ENCODE data around the gene WDR37. TPM values are rescaled to one million over a fixed set of nuclear protein-coding genes. Genes with fewer than 3 reads are reported as not detected.
A peak's percentile ranks its signal among the peaks of the same experiment; 100 is the strongest.
"Not testable (repeated sequence)": the region's sequence is repeated elsewhere in the genome, so short reads cannot be mapped to it uniquely, and the experiment has no call there.

The WDR37 gene
- total RNA-seq, 1 donor from 2014 or later = 8.5 TPM

DNA sequence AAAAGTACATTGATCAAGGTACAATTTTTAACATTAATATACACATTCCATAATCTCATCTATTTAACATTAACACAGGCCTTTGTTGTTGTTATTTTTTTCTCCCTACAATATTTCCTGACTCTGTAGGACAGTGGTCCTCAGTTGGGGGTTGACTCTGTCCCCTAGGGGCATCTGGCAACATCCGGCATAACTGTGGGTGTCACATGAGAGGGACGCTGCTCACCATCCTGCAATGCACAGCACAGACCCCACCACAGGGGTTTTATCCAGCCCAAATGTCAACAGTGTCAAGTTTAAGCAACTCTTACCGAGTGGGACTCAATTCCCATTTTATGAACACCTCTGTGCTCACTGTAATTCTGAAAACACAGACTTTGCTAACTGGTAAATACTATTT is 16.1 kb upstream of the WDR37 start:
- ATAC-seq = no peak

DNA sequence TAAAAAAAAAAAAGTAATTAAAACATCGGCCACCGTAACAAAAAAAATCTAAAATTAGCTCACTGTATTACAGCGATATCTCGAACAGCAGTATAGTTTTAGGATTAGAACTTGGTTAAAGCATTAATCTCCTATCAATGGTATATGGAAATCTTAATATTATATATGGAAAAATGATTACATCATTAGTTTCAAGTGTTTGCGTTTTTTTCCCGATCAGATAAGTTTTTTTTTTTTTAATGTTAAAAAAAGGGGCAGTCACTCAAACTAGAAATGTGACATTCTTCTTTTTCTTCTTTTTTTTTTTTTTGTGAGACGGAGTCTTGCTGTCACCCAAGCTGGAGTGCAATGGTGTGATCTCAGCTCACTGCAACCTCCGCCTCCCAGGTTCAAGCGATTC is 14.7 kb upstream of the WDR37 start:
- DNase-seq (ENCODE audit: low spot score) (no peak), ATAC-seq (no peak)

More for the DNA sequence above, 16.1 kb upstream of the WDR37 start:
- DNase-seq (ENCODE audit: low spot score) = no peak

DNA sequence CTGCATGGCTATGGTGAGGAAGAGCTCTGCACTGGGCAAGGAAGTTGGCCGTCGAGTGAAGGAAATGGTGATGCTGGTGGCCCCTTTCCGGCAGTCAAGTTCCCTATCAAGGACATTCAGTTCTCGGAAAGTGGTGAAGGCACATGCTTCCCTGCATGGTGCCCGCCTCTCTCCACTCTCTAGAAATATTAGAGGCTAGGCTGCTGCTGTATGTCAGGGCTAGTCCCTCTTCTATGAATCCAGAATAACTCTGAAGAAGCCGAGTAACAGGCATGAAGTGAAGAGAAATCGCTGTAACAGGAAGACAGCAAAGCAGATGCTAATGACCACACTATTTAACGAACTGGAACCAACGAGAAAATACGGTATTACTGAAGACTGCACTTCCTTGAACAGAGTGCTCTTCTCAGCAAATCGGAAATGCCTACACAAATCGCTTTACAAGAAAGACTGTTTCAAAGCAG is 12.6 kb upstream of the WDR37 start:
- no peak for DNase-seq (ENCODE audit: low spot score)
- peak; percentile 53 for ATAC-seq

DNA sequence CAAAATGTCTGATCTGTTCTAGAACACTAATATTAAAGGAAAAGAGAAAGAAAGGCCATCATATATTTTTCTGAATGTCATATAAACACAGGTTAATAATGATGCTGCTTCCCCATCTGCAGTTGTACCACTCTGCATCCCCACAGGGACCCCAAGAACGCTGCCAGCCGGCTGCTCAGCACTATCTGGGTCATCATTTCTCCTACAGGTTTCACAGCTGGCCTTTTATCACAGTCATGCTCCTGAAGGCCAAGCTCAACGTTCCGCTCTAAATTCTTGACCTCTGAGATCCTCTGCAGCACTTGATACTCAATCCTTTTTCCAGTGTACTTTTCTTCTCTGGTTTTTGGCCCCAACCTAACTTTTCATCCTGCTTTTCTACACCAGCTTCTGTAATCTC is 12.0 kb upstream of the WDR37 start:
- ATAC-seq = no peak
- no peak for DNase-seq (ENCODE audit: low spot score)

DNA sequence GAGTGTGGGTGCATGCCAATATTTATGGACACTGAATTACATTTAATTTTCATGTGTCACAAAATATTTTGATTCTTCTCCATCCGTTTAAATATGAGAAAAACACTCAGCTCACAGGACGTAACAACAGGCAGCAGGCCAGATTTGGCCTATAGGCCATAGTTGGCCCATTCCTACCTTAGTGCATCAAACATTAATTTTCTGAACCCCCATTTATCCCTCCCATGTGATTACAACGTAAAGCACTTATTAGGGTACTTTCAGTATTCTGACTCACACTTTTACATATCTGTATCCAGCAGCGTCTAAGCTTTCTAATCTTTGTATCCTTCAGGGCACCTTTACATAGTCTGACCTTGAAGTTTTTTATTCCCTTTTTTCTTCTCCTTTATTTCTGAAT is 11.2 kb upstream of the WDR37 start:
- DNase-seq (ENCODE audit: low spot score) (no peak), ATAC-seq (no peak)

DNA sequence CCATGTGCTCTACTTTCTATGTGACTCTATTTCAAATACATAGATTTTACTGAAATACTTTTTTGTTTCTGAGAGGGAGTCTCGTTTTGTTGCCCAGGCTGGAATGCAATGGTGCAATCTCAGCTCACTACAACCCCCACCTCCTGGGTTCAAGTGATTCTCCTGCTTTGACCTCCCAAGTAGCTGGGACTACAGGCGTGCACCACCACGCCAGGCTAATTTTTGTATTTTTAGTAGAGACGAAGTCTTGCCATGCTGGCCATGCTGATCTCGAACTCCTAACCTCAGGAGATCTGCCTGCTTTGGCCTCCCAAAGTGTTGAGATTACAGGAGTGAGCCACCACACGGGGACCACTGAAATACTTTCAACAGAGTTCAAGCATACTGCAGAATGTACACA is 10.8 kb upstream of the WDR37 start:
- ATAC-seq (no peak), DNase-seq (ENCODE audit: low spot score) (no peak)

DNA sequence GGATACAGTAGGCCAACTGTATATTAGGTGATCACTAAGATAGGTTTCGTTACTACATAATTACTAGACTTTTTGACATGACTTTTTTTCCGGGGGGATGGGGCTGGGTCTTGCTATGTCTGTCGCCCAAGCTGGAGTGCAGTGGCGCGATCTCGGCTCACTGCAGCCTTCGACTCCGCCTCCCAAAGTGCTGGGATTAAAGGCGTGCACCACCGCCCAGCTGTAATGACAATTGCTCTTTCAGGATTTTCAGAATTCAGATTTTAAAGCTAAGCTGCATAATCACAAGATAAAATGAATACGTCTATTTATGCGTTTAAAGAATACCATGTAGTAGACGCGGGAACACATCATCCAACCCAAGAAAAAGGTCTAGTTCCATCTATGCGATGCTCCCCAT is 8.2 kb upstream of the WDR37 start:
- ATAC-seq (no peak), DNase-seq (ENCODE audit: low spot score) (no peak)

DNA sequence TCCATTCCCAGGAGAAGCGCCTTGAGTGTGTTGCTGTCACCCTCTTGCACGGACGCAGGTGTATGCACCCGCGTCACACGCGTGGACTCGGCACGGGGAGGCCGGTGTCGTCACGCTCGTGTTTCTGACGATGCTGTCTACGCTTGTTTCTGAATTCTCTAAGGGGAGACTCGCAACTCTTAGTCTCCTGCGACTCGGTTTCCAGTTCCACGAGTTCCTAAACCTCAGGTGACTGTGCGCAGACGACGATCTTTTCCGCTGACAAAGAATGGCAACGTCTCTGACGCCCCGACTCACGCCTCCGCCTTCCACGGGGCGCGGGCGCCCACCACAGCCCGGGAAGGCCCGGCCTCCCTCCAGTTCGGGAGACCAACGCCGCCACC is 7.8 kb upstream of the WDR37 start:
- DNase-seq (ENCODE audit: low spot score) (peak; percentile 58), ATAC-seq (no peak)

DNA sequence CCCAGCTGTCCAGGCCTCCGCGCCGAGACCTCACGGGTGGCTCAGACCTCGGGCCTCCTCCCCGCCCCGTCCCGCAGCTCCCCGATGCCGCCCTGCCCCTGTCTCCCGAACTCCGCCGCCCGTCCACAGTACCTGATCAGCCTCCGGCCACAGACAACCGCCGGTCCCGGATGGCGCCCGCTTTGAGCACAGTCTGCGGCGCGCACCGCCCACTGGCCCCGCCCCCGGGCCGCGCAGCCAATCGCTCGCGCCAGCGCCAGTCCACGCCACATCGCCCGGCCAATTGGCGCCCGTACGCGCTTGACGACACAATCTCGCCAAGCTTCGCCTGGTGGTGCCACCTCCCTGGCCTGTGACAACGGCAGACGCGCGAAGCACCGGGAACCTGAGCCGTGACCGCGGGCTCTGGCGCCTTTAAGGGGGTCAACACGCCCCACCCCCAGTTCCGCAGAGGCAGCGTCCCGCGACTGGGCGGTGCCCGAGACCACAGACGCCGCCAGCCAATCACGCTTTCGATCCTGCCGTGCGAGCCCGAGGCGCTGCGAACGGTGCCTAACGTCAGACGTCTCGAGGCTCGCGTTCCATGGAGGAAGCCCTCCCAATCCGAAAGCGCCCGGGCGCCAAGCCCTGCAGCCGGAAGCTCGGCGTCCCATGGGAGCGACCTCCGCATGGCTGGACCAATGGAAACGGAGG is 7.3 kb upstream of the WDR37 start, which contains the start of gene IDI1:
Gene IDI1 (minus strand): TSS at position 388 of the 693 bp plus-strand sequence. CDS start 116 bp downstream, at position 272.
- DNase-seq (ENCODE audit: low spot score) = peak; percentile 99
- peak; percentile 86 for ATAC-seq

DNA sequence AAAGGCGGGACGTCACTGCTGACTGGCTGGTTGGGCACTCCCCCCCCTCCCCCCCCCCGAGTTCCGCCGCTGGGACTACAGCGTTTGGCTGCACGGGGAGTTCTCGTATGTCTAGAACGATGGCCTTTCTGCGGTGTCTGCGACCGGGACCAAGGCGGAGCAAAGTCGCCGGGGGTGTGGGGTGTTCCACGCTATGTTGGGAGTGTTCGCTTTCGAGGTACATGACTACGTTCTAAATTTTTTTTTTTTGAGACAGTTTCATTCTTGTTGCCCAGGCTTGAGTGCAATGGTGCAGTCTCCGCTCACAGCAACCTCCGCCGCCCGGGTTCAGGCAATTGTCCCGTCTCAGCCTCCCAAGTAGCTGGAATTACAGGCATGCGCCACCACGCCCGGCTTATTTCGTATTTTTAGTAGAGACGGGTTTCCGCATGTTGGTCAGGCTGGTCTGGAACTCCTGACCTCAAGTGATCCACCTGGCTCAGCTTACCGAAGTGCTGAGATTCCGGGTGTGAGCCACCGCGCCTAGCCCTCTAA is 6.7 kb upstream of the WDR37 start:
- no peak for ATAC-seq

DNA sequence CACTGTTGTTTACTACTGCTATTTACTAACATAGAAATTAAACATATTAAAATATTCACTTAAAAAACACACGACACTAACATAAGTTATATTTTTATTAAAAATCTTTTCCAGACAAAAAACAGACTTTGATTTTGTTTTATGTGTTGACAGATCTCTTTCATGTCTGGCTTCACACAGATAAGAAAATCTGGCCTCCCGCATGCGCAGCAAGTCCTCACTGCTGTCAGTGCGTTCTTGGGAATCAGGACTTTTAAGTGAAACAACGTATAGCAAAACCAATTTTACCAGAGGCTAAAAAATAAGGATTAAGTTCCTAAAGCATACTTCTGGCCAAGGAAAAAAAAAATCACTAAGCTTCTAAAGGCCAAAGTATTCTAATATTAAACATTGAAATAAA is 6.0 kb upstream of the WDR37 start:
- DNase-seq (ENCODE audit: low spot score) (no peak), ATAC-seq (no peak)

More for the DNA sequence above, 6.7 kb upstream of the WDR37 start:
- DNase-seq (ENCODE audit: low spot score) = no peak

DNA sequence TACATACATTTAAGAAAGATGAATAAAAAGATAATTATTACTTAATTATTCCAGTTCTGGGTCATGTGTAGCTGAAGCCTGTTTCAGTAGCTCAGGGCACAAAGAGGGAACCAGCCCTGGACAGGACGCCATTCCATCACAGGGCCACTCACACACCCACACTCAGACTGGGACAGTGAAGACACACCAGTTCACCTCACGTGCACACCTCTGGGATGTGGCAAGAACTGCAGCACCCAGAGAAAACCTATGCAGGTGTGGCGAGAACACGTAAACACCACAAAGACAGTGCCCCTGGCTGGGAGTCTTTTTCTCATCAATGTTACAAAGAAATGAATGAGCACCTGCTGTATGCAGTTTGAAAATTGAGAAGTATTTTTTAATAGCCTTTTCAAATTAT is 5.6 kb upstream of the WDR37 start:
- no peak for DNase-seq (ENCODE audit: low spot score)
- no peak for ATAC-seq

DNA sequence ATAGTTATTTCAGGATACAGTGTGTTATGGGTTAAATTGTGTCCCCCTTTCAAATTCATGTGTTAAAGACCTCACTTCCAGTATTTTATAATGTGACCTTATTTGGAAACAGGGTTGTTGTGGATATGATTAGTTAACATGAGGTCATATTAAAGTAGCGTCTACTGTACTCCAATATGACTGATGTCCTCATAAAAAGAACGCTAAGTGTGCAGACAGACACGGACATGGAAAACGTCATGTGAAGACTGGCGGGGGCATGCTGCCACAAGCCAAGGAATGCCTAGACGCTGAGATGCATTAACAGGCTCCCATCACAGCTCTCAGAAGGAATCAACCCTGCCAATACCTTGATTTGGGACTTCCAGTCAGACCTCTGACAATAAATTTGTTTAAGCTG is 1.5 kb upstream of the WDR37 start:
- ATAC-seq (no peak), DNase-seq (ENCODE audit: low spot score) (no peak)

DNA sequence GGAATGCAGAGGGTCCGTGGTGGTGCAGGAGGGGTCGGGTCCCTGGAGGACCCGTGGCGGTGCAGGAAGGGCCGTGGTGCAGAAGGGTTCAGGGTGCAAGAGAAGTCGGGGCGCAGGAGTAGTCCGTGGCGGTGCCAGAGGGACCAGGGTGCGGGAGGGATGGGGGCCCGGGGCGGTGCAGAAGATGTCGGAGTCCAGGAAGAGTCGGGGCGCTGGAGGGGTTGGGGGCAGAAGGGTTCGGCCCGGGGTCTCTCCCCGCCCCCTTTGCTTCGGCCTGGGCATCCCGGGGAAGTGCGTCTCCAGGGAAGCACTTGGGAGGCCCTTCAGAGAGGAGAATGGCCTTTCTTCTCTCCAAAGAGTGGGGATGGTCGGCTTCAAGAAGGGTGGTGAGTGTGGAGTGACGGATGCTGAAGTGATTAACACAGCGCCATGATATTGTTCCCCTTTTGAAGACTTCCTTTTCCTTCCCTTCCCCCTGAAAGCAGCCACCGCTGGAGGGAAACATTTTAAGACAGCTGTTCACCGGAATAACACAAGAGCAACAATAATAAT is 997 bp downstream of the WDR37 start:
- no peak for DNase-seq (ENCODE audit: low spot score)
- peak; percentile 1 for ATAC-seq

DNA sequence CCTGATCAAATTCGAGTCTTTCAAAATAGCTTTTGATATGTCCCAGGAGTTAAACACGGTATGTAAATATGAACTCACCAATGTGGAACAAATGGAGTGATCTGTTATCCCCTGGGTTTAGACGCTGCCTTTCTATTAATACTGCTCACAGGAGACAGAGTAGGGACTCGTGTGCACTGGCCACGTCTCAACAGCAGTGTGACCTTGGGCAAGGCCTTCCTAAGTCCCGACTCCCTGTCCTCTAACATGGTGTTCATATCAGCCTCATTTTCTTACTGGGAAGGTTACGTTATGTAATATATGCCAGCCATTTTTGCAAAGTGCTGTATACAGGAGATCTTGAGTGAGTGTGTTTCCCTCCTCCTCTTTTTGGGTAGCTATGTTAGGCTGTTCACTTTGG is 1.8 kb downstream of the WDR37 start:
- ATAC-seq (no peak), DNase-seq (ENCODE audit: low spot score) (no peak)

DNA sequence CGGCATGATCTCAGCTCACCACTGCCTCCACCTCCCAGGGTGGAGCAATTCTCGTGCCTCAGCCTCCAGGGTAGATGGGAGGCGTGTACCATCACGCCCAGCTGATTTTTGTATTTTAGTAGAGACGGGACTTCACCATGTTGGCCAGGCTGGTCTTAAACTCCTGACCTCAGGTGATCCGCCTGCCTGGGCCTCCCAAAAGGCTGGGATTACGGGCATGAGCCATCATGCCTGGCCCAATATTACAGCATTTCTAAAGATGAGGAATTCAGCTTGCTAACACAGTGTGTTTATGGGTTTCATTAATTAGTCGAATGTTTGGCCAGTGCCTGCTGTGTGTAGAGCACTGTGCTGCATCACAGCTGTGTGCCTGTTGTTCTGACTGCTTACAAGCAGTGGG is 3.7 kb downstream of the WDR37 start:
- ATAC-seq (no peak), DNase-seq (ENCODE audit: low spot score) (no peak)

DNA sequence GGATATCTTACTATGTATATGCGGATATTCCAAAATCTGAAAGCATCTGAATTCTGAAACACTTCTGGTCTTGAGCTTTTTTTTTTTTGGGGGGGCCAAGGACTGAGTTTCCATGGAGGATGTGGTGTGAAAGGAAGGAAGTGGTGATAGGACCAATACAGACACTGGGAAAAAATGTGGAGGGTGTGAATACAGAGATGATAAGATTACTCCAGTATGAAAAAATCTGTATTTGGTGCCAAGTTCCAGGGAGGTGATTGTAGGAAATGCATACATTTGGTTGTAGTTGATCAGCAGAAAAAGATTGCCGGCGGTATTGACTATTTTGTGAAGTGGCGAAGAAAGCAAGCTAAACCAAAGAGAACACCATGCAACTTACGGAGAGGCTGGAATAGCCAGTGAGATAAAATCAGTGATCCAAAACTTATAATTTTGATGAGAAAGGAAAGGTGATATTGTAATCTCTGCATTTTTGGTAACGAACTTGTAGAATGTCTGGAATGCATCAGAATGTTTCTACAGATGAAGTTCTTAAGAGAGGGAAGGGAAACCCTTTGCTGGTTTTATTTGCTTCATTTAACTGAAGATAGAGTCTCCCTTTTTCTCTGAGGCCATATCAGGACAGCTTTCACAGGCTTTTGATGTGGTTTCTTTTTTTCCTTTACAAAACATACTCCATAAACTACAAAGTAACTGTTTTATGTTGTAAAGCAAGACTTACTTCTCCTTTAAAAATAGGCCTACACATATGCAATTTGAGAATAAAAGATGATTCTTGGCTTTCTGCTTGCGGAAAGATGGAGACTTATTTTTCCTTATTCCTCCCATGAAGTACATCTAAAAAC is 6.0 kb downstream of the WDR37 start:
- ATAC-seq = peak; percentile 17
- DNase-seq (ENCODE audit: low spot score) = no peak

DNA sequence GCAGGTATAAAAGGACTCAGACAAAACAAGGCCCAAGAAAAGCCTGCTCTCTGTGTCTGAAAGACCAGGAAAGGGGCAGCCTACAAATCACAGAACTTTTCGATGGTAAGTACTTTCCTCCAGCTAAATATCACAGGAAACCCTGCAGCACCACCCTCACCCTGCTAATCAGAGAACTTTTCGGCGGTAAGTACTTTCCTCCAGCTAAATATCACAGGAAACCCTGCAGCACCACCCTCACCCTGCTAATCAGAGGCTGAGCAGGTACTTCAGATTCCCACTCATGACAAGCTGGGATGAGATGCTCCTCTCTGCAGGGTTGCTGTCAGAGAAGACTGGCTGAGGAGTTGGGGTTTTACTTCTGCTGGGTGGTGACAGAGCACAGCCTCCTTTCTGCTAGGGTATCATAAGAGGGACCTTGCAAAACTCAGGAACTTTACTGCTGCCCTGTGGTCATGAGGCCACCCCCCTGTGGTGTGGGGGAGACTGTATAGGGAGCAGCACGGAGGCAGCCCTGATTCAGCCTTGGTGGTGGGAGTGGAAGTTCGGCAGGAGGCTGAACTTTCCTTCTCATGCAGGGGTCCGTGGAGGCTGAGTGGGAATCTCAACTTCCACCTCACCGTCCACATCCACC is 7.2 kb downstream of the WDR37 start:
- DNase-seq (ENCODE audit: low spot score) (no peak), ATAC-seq (no peak)

DNA sequence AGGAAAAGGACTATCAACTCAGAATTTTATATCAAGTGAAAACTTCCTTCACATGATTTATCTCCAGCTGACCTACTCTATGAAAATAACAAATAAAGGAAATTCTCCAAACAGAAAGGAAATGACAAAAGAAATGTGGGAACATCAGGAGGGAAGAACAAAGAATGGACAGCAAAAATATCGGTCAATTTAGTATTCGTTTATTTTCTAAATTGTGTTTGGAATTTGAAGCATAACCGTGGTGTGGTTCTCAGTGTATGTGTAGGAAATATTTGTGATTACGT is 8.7 kb downstream of the WDR37 start:
- ATAC-seq (no peak), DNase-seq (ENCODE audit: low spot score) (no peak)

DNA sequence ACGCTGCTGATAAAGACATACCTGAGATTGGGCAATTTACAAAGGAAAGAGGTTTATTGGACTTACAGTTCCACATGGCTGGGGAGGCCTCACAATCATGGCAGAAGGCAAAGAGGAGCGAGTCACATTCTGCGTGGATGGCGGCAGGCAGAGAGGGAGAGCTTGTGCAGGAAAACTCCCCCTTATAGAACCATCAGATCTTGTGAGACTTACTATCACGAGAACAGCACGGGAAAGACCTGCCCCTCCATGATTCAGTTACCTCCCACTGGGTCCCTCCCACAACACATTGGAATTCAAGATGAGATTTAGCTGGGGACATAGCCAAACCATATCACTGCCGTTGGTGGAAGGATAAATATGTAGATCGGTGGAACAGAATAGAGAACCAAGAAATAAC is 10.5 kb downstream of the WDR37 start:
- ATAC-seq; DNase-seq (ENCODE audit: low spot score): not testable (repeated sequence)

All from left lobe of liver (tissue), 2 donors.